ENCODE results near the gene FANCG.

The FANCG gene

GRCh38 chr9:35079426-35080341, at the start of gene FANCG:
Gene FANCG (minus strand): TSS chr9:35079942. CDS start chr9:35079524, 418 bp downstream.
- DNase-seq: peak; percentile 82

GRCh38 chr9:35116898-35117551, 37.3 kb upstream of the FANCG start:
- DNase-seq: peak; percentile 70

- DNase-seq: no peak
Measured at GRCh38 chr9:35116539-35116897, 36.8 kb upstream of the FANCG start.

GRCh38 chr9:35115680-35116538, 36.2 kb upstream of the FANCG start, which contains the start of gene ATOSB:
Gene ATOSB (minus strand): TSS chr9:35115862. CDS start chr9:35108274, 7,588 bp downstream.
- DNase-seq: peak; percentile 98

GRCh38 chr9:35114840-35115628, 35.3 kb upstream of the FANCG start:
- no peak for DNase-seq

- DNase-seq: peak; percentile 75
Measured at GRCh38 chr9:35114113-35114839, 34.5 kb upstream of the FANCG start.

GRCh38 chr9:35112257-35113020, 32.7 kb upstream of the FANCG start:
- no peak for DNase-seq

- peak; percentile 93 for DNase-seq
Measured at GRCh38 chr9:35111001-35111933, 31.5 kb upstream of the FANCG start.

- no peak for DNase-seq
Measured at GRCh38 chr9:35110327-35110761, 30.6 kb upstream of the FANCG start.

GRCh38 chr9:35108946-35109575, 29.3 kb upstream of the FANCG start:
- no peak for DNase-seq

GRCh38 chr9:35108461-35108860, 28.7 kb upstream of the FANCG start:
- no peak for DNase-seq

- no peak for DNase-seq
Measured at GRCh38 chr9:35107297-35108290, 27.9 kb upstream of the FANCG start.

- no peak for DNase-seq
Measured at GRCh38 chr9:35106343-35106730, 26.6 kb upstream of the FANCG start.

- no peak for DNase-seq
Measured at GRCh38 chr9:35105571-35106342, 26.0 kb upstream of the FANCG start.

GRCh38 chr9:35105126-35105525, 25.4 kb upstream of the FANCG start:
- no peak for DNase-seq

GRCh38 chr9:35104586-35104985, 24.8 kb upstream of the FANCG start:
- DNase-seq: no peak

- DNase-seq: no peak
Measured at GRCh38 chr9:35103660-35104191, 24.0 kb upstream of the FANCG start.

Data from DMS79 (cell line).